GM18507 (cell line): ENCODE results near the gene XIRP2.

Experiments used
- DNase-seq: peaks from one replicate; pipeline ENCODE4 v3.0.0; 2011; ENCODE audit warnings: low read depth; ENCODE audit not compliant: insufficient read length; ENCODE audit errors: extremely low spot score
- FAIRE-seq: peaks from 2 replicates; lab custom pipeline; 2011; peaks lifted over from hg19 to GRCh38; lab: Jason Lieb, UNC

Gene XIRP2

GRCh38 chr2:167114018-167114417, 225.7 kb downstream of the XIRP2 start:
- FAIRE-seq (no peak), DNase-seq (no peak)

- DNase-seq (no peak), FAIRE-seq (no peak)
Observed at GRCh38 chr2:167115541-167115940, 227.3 kb downstream of the XIRP2 start.

GRCh38 chr2:167122389-167122788, 234.1 kb downstream of the XIRP2 start:
- DNase-seq = no peak
- FAIRE-seq = no peak

GRCh38 chr2:167126165-167126564, 237.9 kb downstream of the XIRP2 start:
- DNase-seq = no peak
- no peak for FAIRE-seq

- no peak for FAIRE-seq
- no peak for DNase-seq
Observed at GRCh38 chr2:167127135-167127534, 238.9 kb downstream of the XIRP2 start.

- DNase-seq (no peak), FAIRE-seq (no peak)
Observed at GRCh38 chr2:167128130-167128529, 239.8 kb downstream of the XIRP2 start.

GRCh38 chr2:167132066-167132465, 243.8 kb downstream of the XIRP2 start:
- DNase-seq (no peak), FAIRE-seq (no peak)

GRCh38 chr2:167132906-167133555, 244.8 kb downstream of the XIRP2 start:
- no peak for FAIRE-seq
- DNase-seq = no peak

- DNase-seq = no peak
- no peak for FAIRE-seq
Observed at GRCh38 chr2:167133614-167134013, 245.3 kb downstream of the XIRP2 start.

GRCh38 chr2:167134381-167135072, 246.2 kb downstream of the XIRP2 start:
- no peak for FAIRE-seq
- no peak for DNase-seq

- FAIRE-seq (no peak), DNase-seq (no peak)
Observed at GRCh38 chr2:167135706-167136105, 247.4 kb downstream of the XIRP2 start.

GRCh38 chr2:167136879-167137596, 248.8 kb downstream of the XIRP2 start:
- FAIRE-seq (no peak), DNase-seq (no peak)

- FAIRE-seq (no peak), DNase-seq (no peak)
Observed at GRCh38 chr2:167140330-167140729, 252.1 kb downstream of the XIRP2 start.

GRCh38 chr2:167140767-167141166, 252.5 kb downstream of the XIRP2 start:
- no peak for FAIRE-seq
- DNase-seq = no peak

- no peak for FAIRE-seq
- no peak for DNase-seq
Observed at GRCh38 chr2:167142554-167142953, 254.3 kb downstream of the XIRP2 start.

GRCh38 chr2:167144179-167144898, 256.1 kb downstream of the XIRP2 start:
- FAIRE-seq = no peak

GRCh38 chr2:167147271-167147941, 259.1 kb downstream of the XIRP2 start:
- DNase-seq (no peak), FAIRE-seq (no peak)

More at GRCh38 chr2:167144179-167144898, 256.1 kb downstream of the XIRP2 start:
- no peak for DNase-seq

GRCh38 chr2:167151894-167152293, 263.6 kb downstream of the XIRP2 start:
- FAIRE-seq (no peak), DNase-seq (no peak)

GRCh38 chr2:167157523-167157922, 269.2 kb downstream of the XIRP2 start:
- DNase-seq (no peak), FAIRE-seq (no peak)

GRCh38 chr2:167177196-167177595, 288.9 kb downstream of the XIRP2 start:
- DNase-seq = no peak
- FAIRE-seq = no peak
